Naive B cell (primary cell): ENCODE data around the gene HCFC1. TPM values are rescaled to one million over a fixed set of nuclear protein-coding genes. Genes with fewer than 3 reads are reported as not detected.

Experiments
- ATAC-seq, 2 donors: fragments of 150-1000 bp; cut with Tn5 transposase; 2 replicates each; pipeline ENCODE4 v1.10.0; 2021; ENCODE audit warnings: low read depth in 2 of 2, mild to moderate bottlenecking in 2 of 2, moderate library complexity in 2 of 2
- DNase-seq: peaks from one replicate; pipeline ENCODE4 v3.0.0; 2022
- H3K27ac Mint-ChIP-seq, 6 donors: one replicate each; pipeline ENCODE4 v1.8.0; 2020 to 2022; ENCODE audit warnings: mild to moderate bottlenecking in 6 of 6, mixed read lengths in 6 of 6, moderate library complexity in 5 of 6, inconsistent platforms in 2 of 6
- H3K27me3 Mint-ChIP-seq, 3 donors: one replicate each; pipeline ENCODE4 v1.8.0; 2021 to 2022; ENCODE audit warnings: mixed read lengths in 3 of 3, mild to moderate bottlenecking in 1 of 3
- H3K36me3 Mint-ChIP-seq, 2 donors: one replicate each; pipeline ENCODE4 v1.8.0; 2020 to 2022; ENCODE audit warnings: mixed read lengths in 2 of 2, inconsistent platforms in 1 of 2, mild to moderate bottlenecking in 1 of 2
- H3K4me1 Mint-ChIP-seq, 3 donors: one replicate each; pipeline ENCODE4 v1.8.0; 2020 to 2022; ENCODE audit warnings: mixed read lengths in 3 of 3, inconsistent platforms in 1 of 3, mild to moderate bottlenecking in 1 of 3, moderate library complexity in 1 of 3
- H3K4me3 Mint-ChIP-seq, 8 donors: one replicate each; pipeline ENCODE4 v1.8.0; 2020 to 2022; ENCODE audit warnings: mild to moderate bottlenecking in 8 of 8, mixed read lengths in 8 of 8, moderate library complexity in 8 of 8, inconsistent platforms in 2 of 8
- H3K9me3 Mint-ChIP-seq, 7 donors: one replicate each; pipeline ENCODE4 v1.8.0; 2020 to 2022; ENCODE audit warnings: mixed read lengths in 7 of 7, mild to moderate bottlenecking in 5 of 7, inconsistent platforms in 2 of 7, moderate library complexity in 1 of 7
- polyA plus RNA-seq, 6 donors: library from polyadenylated mRNA; unstranded; fragments of 300-500 nt; fragmentation: Illumina TruSeq; gene quantifications; one replicate each; pipeline ENCODE4 v1.2.3, GENCODE V29; 2021; ENCODE audit warnings: low read depth in 6 of 6

HCFC1 gene
- polyA plus RNA-seq, 6 donors from 2014 or later: 0.22 to 14.0 (median 5.8) TPM

- DNase-seq (no peak), ATAC-seq (no peak)
- peaks cover 4 to 5% (median 4%) of the 10 kb centered on the region in 3 donors for H3K4me1 Mint-ChIP-seq
- no peak overlapping the region for H3K4me3 Mint-ChIP-seq
- H3K27ac Mint-ChIP-seq: no peak overlapping the region
- no peaks in the 10 kb centered on the region for H3K9me3 Mint-ChIP-seq
- H3K36me3 Mint-ChIP-seq: no peaks in the 10 kb centered on the region
- H3K27me3 Mint-ChIP-seq: no peaks in the 10 kb centered on the region
These were observed 15.3 kb downstream of the HCFC1 start for GRCh38 chrX:153956044-153956907.

- DNase-seq (no peak), ATAC-seq (no peak)
- no peaks in the 10 kb centered on the region for H3K27me3 Mint-ChIP-seq
- peak overlapping the region in 2 of 6 donors; percentile 42 to 54 for H3K27ac Mint-ChIP-seq
- no peaks in the 10 kb centered on the region for H3K9me3 Mint-ChIP-seq
- peaks cover 0 to 4% (median 4%) of the 10 kb centered on the region in 3 donors for H3K4me1 Mint-ChIP-seq
- H3K4me3 Mint-ChIP-seq: no peak overlapping the region
- H3K36me3 Mint-ChIP-seq: no peaks in the 10 kb centered on the region
These were observed 16.3 kb downstream of the HCFC1 start for GRCh38 chrX:153955228-153955732.

- no peak for DNase-seq
- no peak for ATAC-seq
- no peaks in the 10 kb centered on the region for H3K27me3 Mint-ChIP-seq
- no peaks in the 10 kb centered on the region for H3K9me3 Mint-ChIP-seq
- peak overlapping the region in 2 of 6 donors; percentile 42 to 54 for H3K27ac Mint-ChIP-seq
- no peaks in the 10 kb centered on the region for H3K36me3 Mint-ChIP-seq
- peak overlapping the region in 1 of 8 donors; percentile 35 for H3K4me3 Mint-ChIP-seq
- H3K4me1 Mint-ChIP-seq: peaks cover 0 to 4% (median 4%) of the 10 kb centered on the region in 3 donors
These were observed 16.9 kb downstream of the HCFC1 start for GRCh38 chrX:153954558-153955227.

GRCh38 chrX:153953892-153954557 is 17.6 kb downstream of the HCFC1 start:
- Mint-ChIP-seq H3K27me3 (no peaks in the 10 kb centered on the region), H3K4me3 (no peak overlapping the region), H3K4me1 (peaks cover 0 to 4% (median 4%) of the 10 kb centered on the region in 3 donors), H3K36me3 (no peaks in the 10 kb centered on the region), H3K9me3 (no peaks in the 10 kb centered on the region), H3K27ac (peak overlapping the region in 1 of 6 donors; percentile 37)
- DNase-seq (no peak), ATAC-seq (no peak)

GRCh38 chrX:153953342-153953830 is 18.2 kb downstream of the HCFC1 start:
- Mint-ChIP-seq H3K27me3 (no peaks in the 10 kb centered on the region), H3K4me3 (peak overlapping the region in 2 of 8 donors; percentile 20 to 27), H3K27ac (peak overlapping the region in 5 of 6 donors; percentile 24 to 85 (median 66)), H3K9me3 (no peaks in the 10 kb centered on the region), H3K36me3 (no peaks in the 10 kb centered on the region), H3K4me1 (peaks cover 0 to 4% (median 4%) of the 10 kb centered on the region in 3 donors)
- ATAC-seq (peak; percentile 67 to 73), DNase-seq (peak; percentile 68)

GRCh38 chrX:153952373-153953026 is 19.1 kb downstream of the HCFC1 start:
- Mint-ChIP-seq H3K36me3 (peaks cover 0 to 3% of the 10 kb centered on the region in 2 donors), H3K27ac (no peak overlapping the region), H3K27me3 (no peaks in the 10 kb centered on the region), H3K4me3 (peak overlapping the region in 2 of 8 donors; percentile 15 to 42), H3K9me3 (no peaks in the 10 kb centered on the region), H3K4me1 (peaks cover 2 to 5% (median 5%) of the 10 kb centered on the region in 3 donors)
- DNase-seq (no peak), ATAC-seq (no peak)

GRCh38 chrX:153951683-153952372 is 19.8 kb downstream of the HCFC1 start:
- peaks cover 7 to 12% (median 8%) of the 10 kb centered on the region in 3 donors for H3K4me1 Mint-ChIP-seq
- H3K27ac Mint-ChIP-seq: no peak overlapping the region
- H3K36me3 Mint-ChIP-seq: peaks cover 0 to 7% of the 10 kb centered on the region in 2 donors
- H3K27me3 Mint-ChIP-seq: no peaks in the 10 kb centered on the region
- H3K9me3 Mint-ChIP-seq: no peaks in the 10 kb centered on the region
- ATAC-seq (no peak), DNase-seq (no peak)
- no peak overlapping the region for H3K4me3 Mint-ChIP-seq

GRCh38 chrX:153950127-153950526 is 21.5 kb downstream of the HCFC1 start:
- no peak overlapping the region for H3K4me3 Mint-ChIP-seq
- peaks cover 0 to 7% of the 10 kb centered on the region in 2 donors for H3K36me3 Mint-ChIP-seq
- no peaks in the 10 kb centered on the region for H3K27me3 Mint-ChIP-seq
- no peak for ATAC-seq
- peaks cover 7 to 20% (median 8%) of the 10 kb centered on the region in 3 donors for H3K4me1 Mint-ChIP-seq
- DNase-seq: no peak
- H3K27ac Mint-ChIP-seq: no peak overlapping the region
- no peaks in the 10 kb centered on the region for H3K9me3 Mint-ChIP-seq

GRCh38 chrX:153948847-153949805 is 22.5 kb downstream of the HCFC1 start:
- ATAC-seq: no peak
- H3K4me3 Mint-ChIP-seq: no peak overlapping the region
- no peaks in the 10 kb centered on the region for H3K27me3 Mint-ChIP-seq
- peaks cover 8 to 25% (median 11%) of the 10 kb centered on the region in 3 donors for H3K4me1 Mint-ChIP-seq
- H3K36me3 Mint-ChIP-seq: peaks cover 0 to 7% of the 10 kb centered on the region in 2 donors
- H3K9me3 Mint-ChIP-seq: no peaks in the 10 kb centered on the region
- no peak for DNase-seq
- H3K27ac Mint-ChIP-seq: peak overlapping the region in 2 of 6 donors; percentile 31 to 74

- peak overlapping the region in 4 of 6 donors; percentile 24 to 76 (median 46) for H3K27ac Mint-ChIP-seq
- peaks cover 8 to 29% (median 12%) of the 10 kb centered on the region in 3 donors for H3K4me1 Mint-ChIP-seq
- no peaks in the 10 kb centered on the region for H3K9me3 Mint-ChIP-seq
- no peaks in the 10 kb centered on the region for H3K27me3 Mint-ChIP-seq
- DNase-seq (no peak), ATAC-seq (no peak)
- peaks cover 0 to 7% of the 10 kb centered on the region in 2 donors for H3K36me3 Mint-ChIP-seq
- H3K4me3 Mint-ChIP-seq: no peak overlapping the region
These were observed 23.6 kb downstream of the HCFC1 start for GRCh38 chrX:153948002-153948466.

GRCh38 chrX:153947009-153947769 is 24.4 kb downstream of the HCFC1 start:
- Mint-ChIP-seq H3K4me1 (peaks cover 8 to 29% (median 12%) of the 10 kb centered on the region in 3 donors), H3K27me3 (no peaks in the 10 kb centered on the region), H3K9me3 (no peaks in the 10 kb centered on the region), H3K27ac (peak overlapping the region in 5 of 6 donors; percentile 8 to 93 (median 47)), H3K36me3 (peaks cover 0 to 7% of the 10 kb centered on the region in 2 donors), H3K4me3 (peak overlapping the region in 4 of 8 donors; percentile 1 to 65 (median 22))
- peak; percentile 81 to 86 for ATAC-seq
- DNase-seq: peak; percentile 80
